Esophagus squamous epithelium (tissue), 5 donors: ENCODE measurements around the gene SMAD5. TPM values are rescaled to one million over a fixed set of nuclear protein-coding genes. Genes with fewer than 3 reads are reported as not detected.

Source experiments
- DNase-seq: peaks from one replicate; lab custom pipeline; 2025; lab: John Stamatoyannopoulos, UW
- H3K27ac ChIP-seq, 4 donors: fragments of 200-600 bp; sonication (generic); one replicate each; pipeline ENCODE4 v1.5.1; 2016 to 2019; ENCODE audit warnings: mild to moderate bottlenecking in 1 of 4
- H3K27me3 ChIP-seq, 4 donors: fragments of 200-600 bp; sonication (generic); 1 replicate in 3 of 4; 2 replicates in 1 of 4; pipeline versions ENCODE4 v1.5.1 to v1.6.0; 2017 to 2021; ENCODE audit warnings: antibody characterized with exemption in 1 of 4
- H3K36me3 ChIP-seq, 3 donors: fragments of 200-600 bp; sonication (generic); one replicate each; pipeline ENCODE4 v1.5.1; 2016 to 2019
- H3K4me1 ChIP-seq, 3 donors: fragments of 200-600 bp; sonication (generic); one replicate each; pipeline ENCODE4 v1.5.1; 2017 to 2019
- H3K4me3 ChIP-seq, 4 donors: fragments of 200-600 bp; sonication (generic); 1 replicate in 3 of 4; 2 replicates in 1 of 4; pipeline ENCODE4 v1.5.1; 2016 to 2019; ENCODE audit warnings: mild to moderate bottlenecking in 2 of 4, moderate library complexity in 1 of 4
- H3K9me3 ChIP-seq, 3 donors: fragments of 200-600 bp; sonication (generic); one replicate each; pipeline ENCODE4 v1.5.1; 2016 to 2019
- POLR2A ChIP-seq, 4 donors: fragments of 450-650 bp; IDR thresholded peaks; one replicate each; pipeline ENCODE4 v1.6.1; 2017; ENCODE audit warnings: antibody characterized with exemption in 4 of 4, mild to moderate bottlenecking in 4 of 4, moderate library complexity in 3 of 4
- WGBS, 2 donors: methylation state at CpG; one replicate each; pipeline ENCODE4 v1.1.5; 2018; 5-methylcytosine and 5-hydroxymethylcytosine counted together
- intact Hi-C: fragments of 100-400 bp; cut with DNase I; formaldehyde crosslinking; loops from one replicate; pipeline ENCODE4 v1.15.0; 2022
- total RNA-seq, 4 donors: library from RNA; depleted of rRNA; stranded (reverse); fragments of >200 nt; gene quantifications; one replicate each; pipeline ENCODE4 v1.1.0, GENCODE V29; 2016
- TF ChIP-seq, protein P1 (sequence below), 6 experiments: fragments of 450-650 bp in 4 of 6; fragments of 200-600 bp in 2 of 6; sonication (generic) in 2 of 6; IDR thresholded peaks; one replicate each; pipeline ENCODE4 v1.5.1; 2016 to 2019; ENCODE audit warnings: antibody characterized with exemption in 6 of 6, mild to moderate bottlenecking in 4 of 6, moderate library complexity in 4 of 6
- donor health status: DM: yes; HTN: yes; CAD: no.

SMAD5 gene
- 10 to 100 TPM; 32.0 to 49.6 (median 38.1) TPM for total RNA-seq

DNA sequence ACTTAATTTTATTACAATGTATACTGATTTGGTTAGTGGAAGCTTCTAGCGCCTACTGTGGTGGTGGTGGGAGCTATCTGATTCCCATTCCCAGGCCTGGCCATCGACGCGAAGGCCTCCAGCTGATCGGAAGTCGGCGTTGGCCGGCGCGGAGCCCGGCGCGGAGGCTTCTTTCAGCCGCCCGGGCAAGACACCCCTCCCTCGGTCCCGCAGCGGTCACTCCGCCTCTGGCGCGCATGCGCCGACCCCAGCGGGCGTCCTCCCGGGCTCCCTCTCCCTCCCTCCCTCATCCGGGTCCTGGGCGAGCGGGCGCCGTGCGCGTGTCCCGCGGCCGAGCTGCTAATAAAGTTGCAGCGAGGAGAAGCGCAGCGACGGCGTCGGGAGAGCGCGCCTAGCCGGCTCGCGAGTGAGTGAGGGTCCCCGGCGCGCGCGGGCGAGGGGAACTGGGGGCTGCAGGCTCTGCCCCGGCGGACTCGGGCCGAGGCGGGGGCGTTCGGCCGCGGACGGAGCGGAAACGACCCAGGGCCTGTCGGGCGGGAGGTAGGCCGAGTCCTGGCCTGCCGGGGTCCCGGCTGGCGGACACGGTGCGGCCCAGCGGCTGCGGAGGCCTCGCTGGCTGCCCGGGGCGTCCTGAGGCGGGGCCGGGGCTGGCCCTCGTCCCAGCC lies at the start of gene SMAD5:
Gene SMAD5, plus strand, starts transcription at position 289 of the 665 bp plus-strand sequence. CDS start 20,916 bp downstream, outside the sequence.
- Histone ChIP-seq H3K4me1 (peaks cover 6 to 54% (median 27%) of the 10 kb centered on the region in 3 donors), H3K9me3 (no peaks in the 10 kb centered on the region), H3K27me3 (no peaks in the 10 kb centered on the region), H3K36me3 (no peaks in the 10 kb centered on the region), H3K27ac (peak within 1 kb of the TSS; percentile 94 to 100 (median 99)), H3K4me3 (peak within 1 kb of the TSS; percentile 79 to 99 (median 92))
- intact Hi-C loops = no loop called here
- WGBS, 2 donors = 0 to 2% methylated on average over 15 to 19 of the region's 81 CpGs
- TF ChIP-seq, protein P1, sequence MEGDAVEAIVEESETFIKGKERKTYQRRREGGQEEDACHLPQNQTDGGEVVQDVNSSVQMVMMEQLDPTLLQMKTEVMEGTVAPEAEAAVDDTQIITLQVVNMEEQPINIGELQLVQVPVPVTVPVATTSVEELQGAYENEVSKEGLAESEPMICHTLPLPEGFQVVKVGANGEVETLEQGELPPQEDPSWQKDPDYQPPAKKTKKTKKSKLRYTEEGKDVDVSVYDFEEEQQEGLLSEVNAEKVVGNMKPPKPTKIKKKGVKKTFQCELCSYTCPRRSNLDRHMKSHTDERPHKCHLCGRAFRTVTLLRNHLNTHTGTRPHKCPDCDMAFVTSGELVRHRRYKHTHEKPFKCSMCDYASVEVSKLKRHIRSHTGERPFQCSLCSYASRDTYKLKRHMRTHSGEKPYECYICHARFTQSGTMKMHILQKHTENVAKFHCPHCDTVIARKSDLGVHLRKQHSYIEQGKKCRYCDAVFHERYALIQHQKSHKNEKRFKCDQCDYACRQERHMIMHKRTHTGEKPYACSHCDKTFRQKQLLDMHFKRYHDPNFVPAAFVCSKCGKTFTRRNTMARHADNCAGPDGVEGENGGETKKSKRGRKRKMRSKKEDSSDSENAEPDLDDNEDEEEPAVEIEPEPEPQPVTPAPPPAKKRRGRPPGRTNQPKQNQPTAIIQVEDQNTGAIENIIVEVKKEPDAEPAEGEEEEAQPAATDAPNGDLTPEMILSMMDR (IDR thresholded peaks at IDR 0.05) = peak in 1 of 6 experiments; percentile 6
- TF ChIP-seq POLR2A (IDR thresholded peaks at IDR 0.05) = peak in 2 of 4 donors; percentile 80 to 90
- peak; percentile 48 for DNase-seq

DNA sequence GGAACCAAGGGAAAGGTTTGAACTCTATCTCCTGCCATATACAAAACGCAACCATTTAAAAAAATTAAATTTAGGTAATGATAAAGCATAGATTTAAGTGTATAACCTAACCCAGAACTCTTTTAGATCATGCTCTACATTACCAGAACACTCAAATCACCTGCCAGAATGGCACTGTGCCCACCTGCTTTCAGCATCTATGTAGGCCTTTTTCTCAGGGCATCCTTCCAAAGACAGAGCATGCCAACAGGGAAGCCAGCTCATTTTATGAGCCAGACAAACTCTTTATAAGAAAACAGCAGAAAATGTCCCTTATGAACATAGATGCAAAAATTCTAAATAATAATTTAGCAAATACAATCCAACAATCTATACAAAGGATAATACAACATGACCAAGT lies 47.9 kb upstream of the SMAD5 start:
- Histone ChIP-seq H3K27ac (no peak overlapping the region), H3K4me1 (peaks cover 0 to 56% (median 9%) of the 10 kb centered on the region in 3 donors), H3K27me3 (peaks cover 0 to 1% (median 0%) of the 10 kb centered on the region in 4 donors), H3K36me3 (no peaks in the 10 kb centered on the region), H3K4me3 (no peak overlapping the region), H3K9me3 (no peaks in the 10 kb centered on the region)
- TF ChIP-seq, protein P1 (IDR thresholded peaks at IDR 0.05) = no peak
- TF ChIP-seq POLR2A (IDR thresholded peaks at IDR 0.05) = no peak
- WGBS, 2 donors = 62 to 90% methylated on average over 1 of the region's 1 CpG
- intact Hi-C loops = no loop called here
- no peak for DNase-seq

DNA sequence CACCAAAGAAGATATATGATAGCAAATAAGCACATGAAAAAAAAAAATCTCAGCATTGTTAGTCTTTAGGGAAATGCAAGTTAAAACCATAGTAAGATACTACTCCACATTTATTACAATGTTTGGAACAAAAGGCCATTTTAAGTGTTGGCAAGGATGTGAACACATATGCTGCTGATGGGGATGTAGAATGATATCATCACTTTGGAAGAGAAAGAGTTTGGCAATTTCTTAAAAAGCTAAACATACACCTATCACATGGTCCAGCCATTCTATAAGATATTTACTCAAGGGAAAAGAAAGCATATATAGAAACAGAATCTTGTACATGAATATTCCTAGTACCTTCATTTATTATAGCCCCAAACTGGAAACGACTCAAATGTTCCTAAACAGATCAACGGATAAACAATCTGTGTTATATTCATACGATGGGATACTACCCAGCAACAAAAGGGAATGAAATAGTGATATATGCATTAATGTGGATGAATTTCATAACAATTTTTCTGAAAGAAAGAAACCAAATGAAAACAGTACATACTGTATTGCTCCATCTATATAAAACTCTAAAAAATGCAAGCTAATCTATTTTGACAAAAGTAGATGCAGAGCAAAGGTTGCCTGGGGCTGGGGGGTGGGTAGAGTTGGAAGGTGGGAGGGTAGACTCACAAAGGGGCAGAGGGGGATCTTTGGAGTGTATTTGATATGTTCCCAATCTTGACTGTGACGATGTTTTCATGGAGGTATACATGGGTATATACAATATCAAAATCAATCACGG lies 45.7 kb upstream of the SMAD5 start:
- no peak for TF ChIP-seq POLR2A (IDR thresholded peaks at IDR 0.05)
- TF ChIP-seq, protein P1 (IDR thresholded peaks at IDR 0.05) = no peak
- WGBS, 2 donors = 72 to 82% methylated on average over 5 of the region's 5 CpGs
- no peaks in the 10 kb centered on the region for H3K36me3 ChIP-seq
- intact Hi-C loops = no loop called here
- H3K27me3 ChIP-seq = no peaks in the 10 kb centered on the region
- no peak overlapping the region for H3K4me3 ChIP-seq
- no peak for DNase-seq
- H3K4me1 ChIP-seq = peaks cover 0 to 46% (median 9%) of the 10 kb centered on the region in 3 donors
- H3K9me3 ChIP-seq = no peaks in the 10 kb centered on the region
- peak overlapping the region in 3 of 4 donors; percentile 78 to 81 (median 80) for H3K27ac ChIP-seq

DNA sequence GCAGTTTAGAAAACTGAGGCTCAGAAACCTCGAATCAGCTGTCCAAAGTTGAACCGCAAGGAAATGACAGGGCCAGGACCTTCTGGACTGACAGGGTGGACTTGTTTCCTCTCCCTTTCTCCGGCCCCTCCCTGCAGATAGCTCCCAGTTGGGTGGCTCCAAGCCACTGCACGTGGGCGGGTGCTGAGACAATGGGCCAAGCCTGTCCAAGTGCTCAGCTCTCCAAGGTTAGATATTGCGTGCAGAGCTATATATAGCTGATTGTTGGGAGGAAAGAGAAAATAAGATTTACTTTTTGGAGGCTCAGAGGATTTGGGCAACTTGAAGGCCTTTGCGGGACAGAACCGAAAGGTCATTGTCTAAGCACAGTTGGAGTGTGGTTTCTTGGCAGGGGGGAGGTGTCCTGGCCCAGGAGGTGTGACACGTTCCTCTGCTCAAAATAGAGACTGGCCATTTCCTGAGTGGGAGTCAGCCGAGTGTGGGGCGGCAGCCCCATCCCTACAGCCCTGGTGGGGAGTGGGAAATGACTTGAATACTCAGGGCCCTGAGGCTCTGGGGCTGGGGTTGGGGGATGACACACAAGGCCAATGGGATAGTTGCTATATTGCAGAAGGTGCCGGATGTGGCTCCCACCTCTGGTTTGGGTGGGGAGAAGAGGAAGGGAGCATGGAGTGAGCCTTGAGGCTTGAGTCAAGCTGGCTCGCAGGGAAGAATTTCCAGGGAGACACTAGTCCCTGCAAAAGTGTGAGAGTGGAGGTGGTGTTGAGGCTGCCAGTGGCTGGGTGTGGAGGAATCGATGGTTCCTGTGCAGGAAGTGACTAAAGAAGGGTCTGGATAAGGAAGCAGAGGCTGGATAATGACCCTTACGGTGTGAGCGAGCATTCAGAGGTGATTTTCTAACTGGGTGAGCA lies 44.4 kb upstream of the SMAD5 start:
- no peaks in the 10 kb centered on the region for H3K27me3 ChIP-seq
- peak overlapping the region in 1 of 4 donors; percentile 15 for H3K4me3 ChIP-seq
- H3K9me3 ChIP-seq = no peaks in the 10 kb centered on the region
- TF ChIP-seq, protein P1 (IDR thresholded peaks at IDR 0.05) = no peak
- no peak for TF ChIP-seq POLR2A (IDR thresholded peaks at IDR 0.05)
- H3K27ac ChIP-seq = peak overlapping the region; percentile 67 to 81 (median 79)
- intact Hi-C loops = no loop called here
- DNase-seq = no peak
- peaks cover 0 to 38% (median 9%) of the 10 kb centered on the region in 3 donors for H3K4me1 ChIP-seq
- no peaks in the 10 kb centered on the region for H3K36me3 ChIP-seq
- WGBS, 2 donors = 44 to 56% methylated on average over 11 of the region's 16 CpGs
